Ecto neural progenitor cell (in vitro differentiated cells): ENCODE measurements around the gene GRM1.
A peak's percentile ranks its signal among the peaks of the same experiment; 100 is the strongest.

ENCODE experiments used
- DNase-seq: peaks from one replicate; pipeline ENCODE4 v3.0.0-alpha.2; 2018; ENCODE audit warnings: low spot score

Gene GRM1

GRCh38 chr6:146388736-146389364, 360.0 kb downstream of the GRM1 start:
- DNase-seq: peak; percentile 59

GRCh38 chr6:146389740-146390139, 360.9 kb downstream of the GRM1 start:
- no peak for DNase-seq

- no peak for DNase-seq
These were observed 368.8 kb downstream of the GRM1 start for GRCh38 chr6:146397638-146398037.

- no peak for DNase-seq
These were observed 373.6 kb downstream of the GRM1 start for GRCh38 chr6:146402476-146402875.

- DNase-seq: no peak
These were observed 379.7 kb downstream of the GRM1 start for GRCh38 chr6:146408583-146408982.

- no peak for DNase-seq
These were observed 382.2 kb downstream of the GRM1 start for GRCh38 chr6:146410851-146411595.

- no peak for DNase-seq
These were observed 390.7 kb downstream of the GRM1 start for GRCh38 chr6:146419576-146419975.

- DNase-seq: no peak
These were observed 391.4 kb downstream of the GRM1 start for GRCh38 chr6:146420255-146420654.

GRCh38 chr6:146422789-146423375, 394.0 kb downstream of the GRM1 start:
- no peak for DNase-seq

GRCh38 chr6:146423452-146423851, 394.6 kb downstream of the GRM1 start:
- DNase-seq: no peak

GRCh38 chr6:146426516-146426915, 397.7 kb downstream of the GRM1 start:
- DNase-seq: no peak

GRCh38 chr6:146429831-146430230, 401.0 kb downstream of the GRM1 start:
- DNase-seq: no peak

GRCh38 chr6:146433881-146434731, 405.2 kb downstream of the GRM1 start:
- DNase-seq: peak; percentile 64

GRCh38 chr6:146434732-146435390, 406.0 kb downstream of the GRM1 start:
- DNase-seq: no peak

- DNase-seq: no peak
These were observed 413.0 kb downstream of the GRM1 start for GRCh38 chr6:146441907-146442306.

- DNase-seq: no peak
These were observed 415.3 kb downstream of the GRM1 start for GRCh38 chr6:146444189-146444588.

- no peak for DNase-seq
These were observed 416.4 kb downstream of the GRM1 start for GRCh38 chr6:146445233-146445632.

- no peak for DNase-seq
These were observed 428.0 kb downstream of the GRM1 start for GRCh38 chr6:146456886-146457285.

GRCh38 chr6:146460941-146461340, 432.1 kb downstream of the GRM1 start:
- no peak for DNase-seq

GRCh38 chr6:146470091-146470770, 441.4 kb downstream of the GRM1 start:
- no peak for DNase-seq

GRCh38 chr6:146472918-146473317, 444.1 kb downstream of the GRM1 start:
- DNase-seq: no peak
